NCI-H345 treated with DMSO at 0.1 percent for 48 hours (cell line): ENCODE results near the gene ZFP30.

Source experiments
- DNase-seq: peaks from one replicate; lab custom pipeline; 2025; ENCODE audit not compliant: unreplicated experiment; lab: John Stamatoyannopoulos, UW

The ZFP30 gene

GRCh38 chr19:37564624-37565369, 90.5 kb downstream of the ZFP30 start:
- no peak for DNase-seq
